Muscle layer of duodenum (tissue), 2 donors: ENCODE data around the gene MICU2.
"Not testable (repeated sequence)": the region's sequence is repeated elsewhere in the genome, so short reads cannot be mapped to it uniquely, and the experiment has no call there.

Source experiments
- H3K27ac ChIP-seq: one replicate; pipeline ENCODE4 v1.7.0; 2013; ENCODE audit warnings: mild to moderate bottlenecking, low read length
- H3K27me3 ChIP-seq: one replicate; pipeline ENCODE4 v1.7.0; 2013; ENCODE audit warnings: low read depth, mild to moderate bottlenecking, control low read depth, low read length
- H3K36me3 ChIP-seq, 2 donors: one replicate each; pipeline ENCODE4 v1.7.0; 2013; ENCODE audit warnings: low read length in 2 of 2, control low read depth in 1 of 2, mild to moderate bottlenecking in 1 of 2; ENCODE audit not compliant: insufficient read depth in 2 of 2, control insufficient read depth in 1 of 2
- H3K4me1 ChIP-seq, 2 donors: one replicate each; pipeline ENCODE4 v1.7.0; 2013; ENCODE audit warnings: low read length in 2 of 2, mild to moderate bottlenecking in 2 of 2, control low read depth in 1 of 2, moderate library complexity in 1 of 2; ENCODE audit not compliant: insufficient read depth in 2 of 2, control insufficient read depth in 1 of 2
- H3K4me3 ChIP-seq, 2 donors: one replicate each; pipeline ENCODE4 v1.7.0; 2013; ENCODE audit warnings: low read length in 2 of 2, low read depth in 1 of 2, mild to moderate bottlenecking in 1 of 2
- H3K9me3 ChIP-seq, 2 donors: one replicate each; pipeline ENCODE4 v1.7.0; 2013; ENCODE audit warnings: low read length in 2 of 2, control low read depth in 1 of 2, mild to moderate bottlenecking in 1 of 2; ENCODE audit not compliant: control insufficient read depth in 1 of 2
- donor health status: healthy.

Gene MICU2

DNA sequence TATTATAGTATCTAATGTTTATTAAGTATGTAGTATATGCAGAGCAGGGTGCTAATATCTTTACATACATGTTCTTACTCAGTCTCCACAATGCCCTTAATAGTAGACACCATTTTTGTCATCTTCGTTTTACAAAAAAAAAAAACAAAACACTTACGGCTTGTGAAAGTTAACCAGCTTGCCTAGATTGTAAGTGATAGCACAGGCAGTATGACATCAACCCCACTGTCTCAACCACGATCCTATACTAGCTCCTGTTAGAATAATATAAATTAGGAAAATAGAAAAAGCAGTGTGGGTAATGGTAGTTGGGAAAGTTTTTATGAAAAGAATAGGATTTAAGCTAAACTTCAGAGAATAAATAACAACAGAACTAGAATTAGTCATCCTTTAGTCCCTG, 34.3 kb downstream of the MICU2 start:
- Histone ChIP-seq H3K27me3 (no peaks in the 10 kb centered on the region), H3K9me3 (no peaks in the 10 kb centered on the region), H3K4me3 (no peak overlapping the region), H3K36me3 (peaks cover 4 to 12% of the 10 kb centered on the region in 2 donors), H3K27ac (no peak overlapping the region), H3K4me1 (no peaks in the 10 kb centered on the region)

DNA sequence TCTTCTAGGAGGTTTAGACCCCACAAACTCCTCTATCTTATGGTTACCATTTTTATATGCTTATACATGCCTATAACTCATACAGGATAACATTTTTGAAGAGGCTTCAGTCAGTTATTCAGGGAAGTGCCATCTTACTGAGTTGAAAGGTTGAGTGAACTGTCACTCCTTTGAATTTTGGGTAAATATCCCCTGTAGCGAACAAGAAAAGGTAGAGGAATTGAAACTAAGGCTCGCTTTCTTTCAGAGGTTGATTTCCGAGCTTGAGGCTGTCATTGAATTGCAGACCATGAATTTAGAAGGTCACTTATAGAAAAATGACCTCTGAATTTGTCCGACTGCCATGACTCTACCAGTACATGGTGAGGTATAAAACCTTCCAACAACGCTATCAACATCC, 35.1 kb downstream of the MICU2 start:
- Histone ChIP-seq H3K4me3 (no peak overlapping the region), H3K36me3 (peaks cover 12 to 15% of the 10 kb centered on the region in 2 donors), H3K9me3 (no peaks in the 10 kb centered on the region), H3K27me3 (no peaks in the 10 kb centered on the region), H3K27ac (no peak overlapping the region), H3K4me1 (no peaks in the 10 kb centered on the region)

DNA sequence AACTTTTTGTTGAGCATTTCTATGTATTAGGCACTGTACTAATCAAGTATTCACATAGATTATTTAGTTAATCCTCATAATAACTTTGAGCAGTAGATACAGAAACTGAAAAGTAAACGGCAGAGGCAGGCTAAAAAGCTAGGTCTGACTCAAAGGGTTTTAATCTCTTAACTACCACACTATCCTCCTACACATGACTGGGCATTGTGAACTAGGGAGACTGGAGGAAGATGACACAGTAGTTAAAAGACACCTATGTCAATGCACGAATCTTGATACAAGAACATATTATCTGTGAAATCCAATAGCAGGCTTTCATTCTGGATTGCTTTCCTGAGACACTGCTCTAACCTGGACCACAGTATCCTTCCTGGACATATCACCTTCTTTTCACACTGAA, 36.3 kb downstream of the MICU2 start:
- peaks cover 12 to 19% of the 10 kb centered on the region in 2 donors for H3K36me3 ChIP-seq
- H3K27me3 ChIP-seq, result no peaks in the 10 kb centered on the region
- no peaks in the 10 kb centered on the region for H3K9me3 ChIP-seq
- no peak overlapping the region for H3K4me3 ChIP-seq
- H3K4me1 ChIP-seq, result no peaks in the 10 kb centered on the region
- H3K27ac ChIP-seq, result no peak overlapping the region

DNA sequence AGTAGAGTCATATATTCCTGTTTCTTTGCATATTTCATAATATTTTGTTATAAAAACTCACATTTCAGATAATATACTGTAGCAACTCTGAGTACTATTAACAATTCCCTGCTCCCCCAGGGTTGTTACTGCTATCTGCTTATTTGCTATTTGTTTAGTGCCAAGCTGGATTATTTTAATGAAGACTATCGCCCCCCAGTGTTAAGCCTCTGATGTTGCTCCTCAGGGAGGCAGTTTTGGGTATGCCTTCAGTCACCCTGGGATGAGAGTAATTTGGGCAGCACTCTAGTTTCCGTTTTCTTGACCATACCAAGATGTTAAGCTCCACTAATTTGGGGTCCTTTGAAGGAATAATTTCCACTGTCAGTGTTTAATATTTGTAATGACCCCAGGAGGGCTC, 46.0 kb downstream of the MICU2 start:
- Histone ChIP-seq H3K36me3 (peaks cover 0 to 13% of the 10 kb centered on the region in 2 donors), H3K9me3 (no peaks in the 10 kb centered on the region), H3K27me3 (no peaks in the 10 kb centered on the region), H3K4me3 (no peak overlapping the region), H3K27ac (no peak overlapping the region), H3K4me1 (no peaks in the 10 kb centered on the region)

DNA sequence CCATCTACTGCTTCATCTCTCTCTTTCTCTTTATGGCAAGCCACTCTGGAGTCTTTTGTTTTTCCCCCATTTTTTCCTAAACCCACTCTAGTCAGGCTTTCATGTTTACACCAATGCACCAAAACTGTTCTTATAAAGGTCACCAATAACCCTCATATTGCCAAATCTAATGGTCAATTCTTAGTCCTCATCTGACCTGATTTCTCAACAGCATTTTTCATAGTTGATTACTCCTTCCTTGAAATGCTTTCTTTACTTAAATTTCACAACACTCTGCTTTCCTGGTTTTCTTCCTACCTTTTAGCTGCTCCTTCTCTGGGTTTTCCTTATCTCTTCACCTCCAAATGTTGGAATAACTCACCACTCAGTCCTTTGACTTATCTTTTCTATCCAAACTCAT, 47.9 kb downstream of the MICU2 start:
- Histone ChIP-seq H3K9me3 (no peaks in the 10 kb centered on the region), H3K4me3 (no peak overlapping the region), H3K36me3 (peaks cover 0 to 7% of the 10 kb centered on the region in 2 donors), H3K4me1 (no peaks in the 10 kb centered on the region), H3K27ac (no peak overlapping the region), H3K27me3 (no peaks in the 10 kb centered on the region)

DNA sequence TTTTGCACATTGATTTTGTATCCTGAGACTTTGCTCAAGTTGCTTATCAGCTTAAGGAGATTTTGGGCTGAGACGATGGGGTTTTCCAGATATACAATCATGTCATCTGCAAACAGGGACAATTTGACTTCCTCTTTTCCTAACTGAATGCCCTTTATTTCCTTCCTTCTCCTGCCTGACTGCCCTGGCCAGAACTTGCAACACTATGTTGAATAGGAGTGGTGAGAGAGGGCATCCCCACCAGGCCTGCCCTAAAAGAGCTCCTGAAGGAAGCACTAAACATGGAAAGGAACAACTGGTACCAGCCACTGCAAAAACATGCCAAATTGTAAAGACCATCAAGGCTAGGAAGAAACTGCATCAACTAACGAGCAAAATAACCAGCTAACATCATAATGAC, 50.7 kb downstream of the MICU2 start:
- not testable (repeated sequence) for H3K36me3 ChIP-seq, H3K9me3 ChIP-seq, H3K27ac ChIP-seq, H3K4me1 ChIP-seq, H3K27me3 ChIP-seq, H3K4me3 ChIP-seq

DNA sequence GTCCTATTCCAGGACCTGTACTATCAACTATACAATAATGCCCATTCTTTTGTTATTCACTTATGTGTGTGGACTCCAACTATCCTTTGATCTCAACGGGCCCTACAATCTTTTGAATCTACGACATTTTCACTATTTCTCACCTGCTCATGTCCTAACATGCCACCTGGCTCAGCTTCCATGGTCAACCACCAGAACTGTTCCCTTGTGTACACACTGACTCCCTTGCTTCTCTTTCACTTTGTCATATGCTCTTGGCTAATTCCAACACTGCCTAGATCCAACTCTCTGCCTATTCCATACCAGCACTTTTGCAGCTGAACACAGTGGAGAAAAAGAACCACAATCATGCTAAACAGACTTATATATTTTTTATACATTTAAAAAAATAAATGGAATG, 53.1 kb downstream of the MICU2 start:
- Histone ChIP-seq H3K4me3 (no peak overlapping the region), H3K27me3 (no peaks in the 10 kb centered on the region), H3K27ac (no peak overlapping the region), H3K9me3 (no peaks in the 10 kb centered on the region), H3K4me1 (no peaks in the 10 kb centered on the region), H3K36me3 (no peaks in the 10 kb centered on the region)

DNA sequence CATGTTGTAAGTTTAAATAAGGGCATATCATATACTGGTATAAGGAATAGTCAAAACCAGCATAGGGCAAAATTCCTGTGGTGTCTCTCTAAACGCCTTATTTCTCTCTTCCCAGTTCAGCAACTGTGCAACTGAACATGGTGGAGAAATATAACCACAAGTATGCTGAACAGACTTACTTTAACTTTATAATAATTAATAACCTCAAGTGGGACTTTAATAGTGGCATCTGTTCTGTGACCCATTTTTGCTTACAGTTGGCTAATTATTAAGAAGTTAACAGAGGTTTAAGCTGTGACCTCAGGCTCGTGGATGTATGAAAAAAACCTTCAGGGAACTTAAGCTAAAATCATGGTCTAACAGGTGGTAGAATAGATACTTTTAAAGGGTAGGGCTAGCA, 54.3 kb downstream of the MICU2 start:
- Histone ChIP-seq H3K36me3 (peaks cover 0 to 6% of the 10 kb centered on the region in 2 donors), H3K27me3 (no peaks in the 10 kb centered on the region), H3K4me1 (no peaks in the 10 kb centered on the region), H3K9me3 (no peaks in the 10 kb centered on the region), H3K4me3 (no peak overlapping the region), H3K27ac (no peak overlapping the region)

DNA sequence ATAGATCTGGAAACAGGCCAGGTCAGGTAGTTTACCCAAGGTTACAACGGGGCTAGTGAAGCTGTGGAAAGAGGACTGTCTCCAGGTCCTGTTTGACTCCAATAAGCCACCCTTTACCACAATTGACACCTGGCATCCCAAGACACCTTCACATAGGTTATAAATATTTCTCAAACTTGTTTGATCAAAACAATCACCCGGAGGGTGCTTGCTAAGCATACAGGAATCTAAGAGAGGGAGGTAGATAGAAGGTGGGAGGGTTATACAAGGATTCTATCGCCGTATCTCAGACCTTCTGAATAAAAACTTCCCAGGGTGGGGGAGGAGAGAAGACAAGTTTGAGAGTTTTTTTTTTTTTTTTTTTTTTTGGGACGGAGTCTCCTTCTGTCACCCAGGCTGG, 55.4 kb downstream of the MICU2 start:
- no peak overlapping the region for H3K4me3 ChIP-seq
- no peaks in the 10 kb centered on the region for H3K4me1 ChIP-seq

DNA sequence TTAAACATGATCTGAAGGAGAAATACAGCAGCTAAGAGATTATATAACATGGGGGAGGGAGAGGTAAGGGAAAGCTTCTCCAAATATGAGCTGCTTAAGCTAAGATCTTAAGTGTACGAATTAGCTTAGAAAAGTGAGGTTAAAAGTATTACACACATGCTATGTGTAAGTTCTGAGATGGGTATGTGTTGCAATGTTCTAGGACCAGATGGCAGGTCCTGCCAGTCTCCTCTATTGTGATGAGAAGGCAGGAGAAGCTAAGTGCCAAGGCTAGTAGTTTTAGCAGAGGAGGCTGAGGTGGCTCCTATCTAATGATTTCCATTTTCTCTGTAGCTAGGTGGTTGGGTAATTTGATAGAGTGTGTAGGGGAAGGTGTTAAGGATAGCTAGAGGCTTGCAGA, 57.6 kb downstream of the MICU2 start:
- Histone ChIP-seq H3K4me1 (no peaks in the 10 kb centered on the region), H3K9me3 (no peaks in the 10 kb centered on the region), H3K4me3 (no peak overlapping the region), H3K36me3 (peaks cover 0 to 6% of the 10 kb centered on the region in 2 donors), H3K27me3 (no peaks in the 10 kb centered on the region), H3K27ac (no peak overlapping the region)

More for the DNA sequence above, 55.4 kb downstream of the MICU2 start:
- H3K9me3 ChIP-seq, result no peaks in the 10 kb centered on the region
- H3K27me3 ChIP-seq, result no peaks in the 10 kb centered on the region
- H3K27ac ChIP-seq, result no peak overlapping the region
- H3K36me3 ChIP-seq, result peaks cover 0 to 6% of the 10 kb centered on the region in 2 donors

DNA sequence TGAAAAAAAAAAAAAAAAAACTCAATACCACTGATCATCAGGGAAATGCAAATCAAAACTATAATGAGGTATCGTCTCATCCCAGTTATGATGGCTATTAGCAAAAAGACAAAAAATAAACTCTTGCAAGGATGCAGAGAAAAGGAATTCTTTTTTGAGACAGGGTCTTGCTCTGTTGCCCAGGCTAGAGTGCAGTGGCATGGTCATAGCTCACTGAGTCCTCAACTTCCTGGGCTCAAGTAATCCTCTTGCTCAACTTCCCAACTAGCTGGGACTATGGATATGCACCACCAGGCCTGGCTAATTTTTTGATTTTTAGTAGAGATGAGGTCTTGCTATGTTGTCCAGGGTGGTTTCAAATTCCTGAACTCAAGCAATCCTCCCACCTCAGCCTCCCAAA, 59.5 kb downstream of the MICU2 start:
- peaks cover 0 to 6% of the 10 kb centered on the region in 2 donors for H3K36me3 ChIP-seq
- H3K9me3 ChIP-seq, result no peaks in the 10 kb centered on the region
- H3K27me3 ChIP-seq, result no peaks in the 10 kb centered on the region
- H3K27ac ChIP-seq, result no peak overlapping the region
- H3K4me3 ChIP-seq, result no peak overlapping the region
- H3K4me1 ChIP-seq, result no peaks in the 10 kb centered on the region

DNA sequence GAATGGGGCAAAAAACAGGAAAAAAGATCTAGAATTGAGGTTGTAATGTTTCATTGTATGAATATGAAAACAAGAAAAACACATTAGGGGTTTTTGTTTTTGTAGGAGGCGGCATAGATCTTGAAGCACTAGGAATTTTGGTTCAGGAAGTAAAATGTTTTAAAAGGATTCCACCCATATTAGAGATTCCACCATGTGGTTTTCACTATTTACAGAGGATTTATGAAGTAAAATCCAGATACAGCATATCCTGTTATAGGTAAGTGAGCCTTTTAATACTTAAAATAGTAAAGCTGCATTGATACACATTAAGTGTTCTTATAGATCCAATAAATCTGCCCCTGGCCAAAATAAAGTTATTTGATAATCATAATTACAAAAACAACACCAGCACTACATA, 61.4 kb downstream of the MICU2 start:
- H3K4me3 ChIP-seq, result no peak overlapping the region
- peaks cover 0 to 13% of the 10 kb centered on the region in 2 donors for H3K36me3 ChIP-seq
- H3K9me3 ChIP-seq, result no peaks in the 10 kb centered on the region
- no peak overlapping the region for H3K27ac ChIP-seq
- H3K27me3 ChIP-seq, result no peaks in the 10 kb centered on the region
- H3K4me1 ChIP-seq, result no peaks in the 10 kb centered on the region
